Embryonic facial prominence (tissue), 1 donor: ENCODE data around the gene SLC43A3.

Experiments
- DNase-seq: peaks from one replicate; pipeline ENCODE4 v3.0.0-alpha.2; 2016; ENCODE audit errors: extremely low spot score

Gene SLC43A3

GRCh38 chr11:57426929-57427726, at the start of gene SLC43A3:
SLC43A3 (minus strand) TSS chr11:57427121; CDS start chr11:57426172, 949 bp downstream.
- peak; percentile 59 for DNase-seq

GRCh38 chr11:57476047-57476756, 49.3 kb upstream of the SLC43A3 start:
- no peak for DNase-seq

- no peak for DNase-seq
Measured at GRCh38 chr11:57475671-57476046, 48.7 kb upstream of the SLC43A3 start.

GRCh38 chr11:57475191-57475590, 48.3 kb upstream of the SLC43A3 start:
- DNase-seq, result no peak

- no peak for DNase-seq
Measured at GRCh38 chr11:57474803-57475115, 47.8 kb upstream of the SLC43A3 start.

GRCh38 chr11:57474017-57474802, 47.3 kb upstream of the SLC43A3 start:
- no peak for DNase-seq

- no peak for DNase-seq
Measured at GRCh38 chr11:57473285-57473841, 46.4 kb upstream of the SLC43A3 start.

- DNase-seq, result no peak
Measured at GRCh38 chr11:57471496-57471895, 44.6 kb upstream of the SLC43A3 start.

- no peak for DNase-seq
Measured at GRCh38 chr11:57469268-57469667, 42.3 kb upstream of the SLC43A3 start.

- DNase-seq, result no peak
Measured at GRCh38 chr11:57468276-57468675, 41.4 kb upstream of the SLC43A3 start.

- DNase-seq, result no peak
Measured at GRCh38 chr11:57467508-57468157, 40.7 kb upstream of the SLC43A3 start.

GRCh38 chr11:57466680-57467079, 39.8 kb upstream of the SLC43A3 start:
- DNase-seq, result no peak

- no peak for DNase-seq
Measured at GRCh38 chr11:57464539-57465181, 37.7 kb upstream of the SLC43A3 start.

GRCh38 chr11:57463671-57464538, 37.0 kb upstream of the SLC43A3 start:
- DNase-seq, result no peak

GRCh38 chr11:57462597-57462996, 35.7 kb upstream of the SLC43A3 start:
- DNase-seq, result no peak

GRCh38 chr11:57461841-57462489, 35.0 kb upstream of the SLC43A3 start:
- no peak for DNase-seq

GRCh38 chr11:57460758-57461749, 34.1 kb upstream of the SLC43A3 start:
- DNase-seq, result no peak

- no peak for DNase-seq
Measured at GRCh38 chr11:57460022-57460757, 33.3 kb upstream of the SLC43A3 start, which contains the start of gene RTN4RL2. RTN4RL2 (plus strand) TSS chr11:57460528; CDS start chr11:57460866, 338 bp downstream.
